Activated naive CD4-positive, alpha-beta T cell treated with anti-CD3 and anti-CD28 coated beads for 36 hours (primary cell): ENCODE results near the gene L1CAM. TPM values are rescaled to one million over a fixed set of nuclear protein-coding genes. Genes with fewer than 3 reads are reported as not detected.

Experiments used
- CTCF ChIA-PET: fragments of 350-600 bp; sonication (Branson Sonifier 250); formaldehyde crosslinking; loops from one replicate; lab custom pipeline; 2021; ENCODE audit warnings: antibody characterized with exemption; lab: Charles Lee
- DNase-seq: peaks from one replicate; pipeline ENCODE4 v3.0.0-alpha.2; 2020
- H3K27ac Mint-ChIP-seq: one replicate; pipeline ENCODE4 v1.8.0; 2021; ENCODE audit warnings: mild to moderate bottlenecking, mixed read lengths
- H3K27me3 Mint-ChIP-seq: one replicate; pipeline ENCODE4 v1.8.0; 2021; ENCODE audit warnings: low read depth, mixed read lengths
- H3K36me3 Mint-ChIP-seq: one replicate; pipeline ENCODE4 v1.8.0; 2021; ENCODE audit warnings: low read depth, mixed read lengths
- H3K4me1 Mint-ChIP-seq: one replicate; pipeline ENCODE4 v1.8.0; 2021; ENCODE audit warnings: low read depth, mixed read lengths
- H3K4me3 Mint-ChIP-seq: one replicate; pipeline ENCODE4 v1.8.0; 2021; ENCODE audit warnings: mild to moderate bottlenecking, moderate library complexity, mixed read lengths
- H3K9me3 Mint-ChIP-seq: one replicate; pipeline ENCODE4 v1.8.0; 2021; ENCODE audit warnings: mixed read lengths
- intact Hi-C: fragments of 100-400 bp; cut with micrococcal nuclease; formaldehyde crosslinking; loops from one replicate; pipeline ENCODE4 v1.15.1; 2023
- total RNA-seq, 2 experiments: library from RNA; stranded (reverse); gene quantifications; one replicate each; pipeline ENCODE4 v1.2.3, GENCODE V29; 2021

Gene L1CAM
- total RNA-seq, 2 experiments from 2014 or later = 0.40 to 0.57 TPM

DNA sequence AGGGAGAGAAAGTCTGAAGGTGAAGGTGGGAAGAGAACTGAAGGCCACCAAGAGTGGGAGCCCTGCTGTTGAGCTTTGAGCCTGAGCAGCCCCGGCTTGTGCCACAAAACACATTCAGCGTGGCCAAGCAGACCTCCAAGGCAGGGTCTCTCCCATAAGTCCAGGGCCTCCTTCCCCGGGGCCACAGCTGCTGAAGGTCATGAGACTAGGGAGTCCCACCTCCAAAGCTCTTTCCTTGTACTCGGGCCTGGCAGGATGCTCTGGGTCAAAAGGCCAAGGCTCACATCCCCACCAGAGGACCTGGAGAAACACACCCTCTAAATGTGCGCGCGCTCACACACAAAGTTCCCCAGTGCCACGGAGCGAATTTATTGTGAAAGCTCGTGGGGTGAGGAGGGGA is 43.6 kb upstream of the L1CAM start:
- Mint-ChIP-seq H3K4me1 (peaks cover 29% of the 10 kb centered on the region), H3K9me3 (no peaks in the 10 kb centered on the region), H3K36me3 (peaks cover 16% of the 10 kb centered on the region), H3K27me3 (no peaks in the 10 kb centered on the region), H3K4me3 (peak overlapping the region; percentile 86), H3K27ac (peak overlapping the region; percentile 79)
- CTCF ChIA-PET = interaction anchor here (10.6 kb wide), 1 partner anchor 17 kb away, joined by 82 read pairs; the partner anchor contains the start of gene RENBP
- intact Hi-C loops = loop anchor here (5.0 kb wide), 2 partner anchors 93 to 468 kb away; partner anchors contain the start of gene RPL10
- no peak for DNase-seq

DNA sequence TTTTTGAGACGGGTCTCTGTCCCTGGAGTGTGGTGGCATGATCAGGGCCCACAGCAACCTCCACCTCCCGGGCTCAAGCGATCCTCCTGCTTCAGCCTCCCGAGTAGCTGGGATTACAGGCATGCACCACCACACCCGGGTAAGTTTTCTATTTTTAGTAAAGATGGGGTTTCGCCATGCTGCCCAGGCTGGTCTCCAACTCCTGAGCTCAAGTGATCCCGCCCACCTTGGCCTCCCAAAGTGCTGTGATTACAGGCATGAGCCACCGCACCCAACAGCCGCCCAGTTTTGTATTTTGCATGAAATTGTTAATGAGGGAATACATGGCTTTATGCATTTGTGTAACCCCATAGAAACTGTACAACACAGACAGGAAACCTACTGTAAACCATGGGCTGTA is 42.9 kb upstream of the L1CAM start:
- H3K9me3 Mint-ChIP-seq = no peaks in the 10 kb centered on the region
- CTCF ChIA-PET = interaction anchor here (10.6 kb wide), 1 partner anchor 18 kb away, joined by 82 read pairs; the partner anchor contains the start of gene RENBP
- intact Hi-C loops = loop anchor here (1.0 to 5.0 kb wide), 5 partner anchors 38 to 468 kb away; partner anchors contain the start of genes HCFC1, IDH3G, RPL10 and SSR4
- H3K36me3 Mint-ChIP-seq = peaks cover 21% of the 10 kb centered on the region
- H3K4me1 Mint-ChIP-seq = peaks cover 28% of the 10 kb centered on the region
- H3K27ac Mint-ChIP-seq = peak overlapping the region; percentile 79
- DNase-seq = no peak
- H3K27me3 Mint-ChIP-seq = no peaks in the 10 kb centered on the region
- peak overlapping the region; percentile 86 for H3K4me3 Mint-ChIP-seq

DNA sequence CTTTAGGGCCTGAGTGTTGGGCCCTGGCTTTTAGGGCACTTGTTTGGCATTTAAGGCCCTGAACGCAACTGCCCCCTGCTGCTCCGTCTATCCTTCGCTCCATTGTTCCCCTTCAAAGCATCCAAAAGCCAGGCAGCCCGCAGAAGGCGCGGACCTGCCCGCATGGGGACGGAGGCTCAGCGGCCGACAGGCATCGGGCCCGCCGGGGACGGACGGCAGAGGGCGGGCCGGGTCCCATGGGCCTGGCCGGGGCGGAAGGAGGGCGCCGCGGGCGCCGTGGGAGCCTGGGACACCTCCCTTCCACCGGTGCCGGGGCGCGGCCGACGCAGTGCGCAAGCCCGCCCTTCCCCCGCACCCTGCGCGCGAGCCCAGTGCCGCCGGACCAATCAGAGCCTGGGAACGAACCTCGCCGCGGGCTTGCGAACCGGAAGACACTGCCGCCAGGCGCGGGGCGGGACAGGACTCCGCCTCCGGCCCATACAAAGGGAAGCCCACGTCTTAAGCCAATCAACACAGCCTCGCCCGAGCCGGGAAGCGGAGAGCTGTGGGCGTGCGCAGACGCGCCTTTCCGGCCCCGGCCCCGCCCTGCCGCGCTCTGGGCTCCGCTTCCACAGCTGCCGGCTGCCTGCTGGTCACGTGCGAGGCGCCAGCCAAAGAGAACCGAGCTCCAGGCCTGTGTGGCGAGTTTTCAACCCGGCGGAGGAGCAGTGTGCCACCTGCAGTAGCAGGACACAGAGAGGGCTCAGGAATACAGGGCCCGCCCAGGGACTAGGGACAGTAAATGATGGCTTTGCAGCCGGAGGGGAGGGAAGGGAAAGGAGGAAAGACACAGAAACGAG is 42.2 kb upstream of the L1CAM start:
- CTCF ChIA-PET = interaction anchor here (0.6 to 10.6 kb wide), 4 partner anchors 12 to 86 kb away, joined by 3 to 82 read pairs (median 5); partner anchors contain the start of gene RENBP
- peaks cover 28% of the 10 kb centered on the region for H3K4me1 Mint-ChIP-seq
- H3K9me3 Mint-ChIP-seq = no peaks in the 10 kb centered on the region
- H3K27ac Mint-ChIP-seq = peak overlapping the region; percentile 98
- peak; percentile 93 for DNase-seq
- H3K4me3 Mint-ChIP-seq = peak overlapping the region; percentile 88
- H3K36me3 Mint-ChIP-seq = peaks cover 25% of the 10 kb centered on the region
- intact Hi-C loops = loop anchor here (1.0 to 5.0 kb wide), 7 partner anchors 7 to 469 kb away; partner anchors contain the start of genes HCFC1, IDH3G, NAA10 and RPL10
- H3K27me3 Mint-ChIP-seq = no peaks in the 10 kb centered on the region

DNA sequence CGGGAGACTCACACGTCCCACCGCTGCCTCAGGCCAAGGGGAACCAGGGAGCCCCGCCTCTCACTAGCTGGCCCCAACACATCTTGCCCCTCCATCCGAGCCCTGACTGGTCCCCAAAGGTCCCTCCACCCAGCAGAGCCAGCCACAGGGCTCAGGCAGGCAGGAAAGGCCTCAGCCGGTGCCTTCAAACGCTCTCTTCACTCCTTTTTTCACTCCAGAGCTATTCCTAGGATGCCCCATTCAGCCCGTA is 41.6 kb upstream of the L1CAM start:
- peak overlapping the region; percentile 88 for H3K4me3 Mint-ChIP-seq
- intact Hi-C loops = loop anchor here (1.0 to 5.0 kb wide), 4 partner anchors 8 to 470 kb away; partner anchors contain the start of genes NAA10 and RPL10
- peaks cover 31% of the 10 kb centered on the region for H3K4me1 Mint-ChIP-seq
- peaks cover 25% of the 10 kb centered on the region for H3K36me3 Mint-ChIP-seq
- H3K9me3 Mint-ChIP-seq = no peaks in the 10 kb centered on the region
- peak overlapping the region; percentile 98 for H3K27ac Mint-ChIP-seq
- DNase-seq = peak; percentile 22
- no peaks in the 10 kb centered on the region for H3K27me3 Mint-ChIP-seq
- CTCF ChIA-PET = interaction anchor here (0.6 to 10.6 kb wide), 5 partner anchors 13 to 109 kb away, joined by 3 to 82 read pairs (median 4); partner anchors contain the start of gene RENBP

DNA sequence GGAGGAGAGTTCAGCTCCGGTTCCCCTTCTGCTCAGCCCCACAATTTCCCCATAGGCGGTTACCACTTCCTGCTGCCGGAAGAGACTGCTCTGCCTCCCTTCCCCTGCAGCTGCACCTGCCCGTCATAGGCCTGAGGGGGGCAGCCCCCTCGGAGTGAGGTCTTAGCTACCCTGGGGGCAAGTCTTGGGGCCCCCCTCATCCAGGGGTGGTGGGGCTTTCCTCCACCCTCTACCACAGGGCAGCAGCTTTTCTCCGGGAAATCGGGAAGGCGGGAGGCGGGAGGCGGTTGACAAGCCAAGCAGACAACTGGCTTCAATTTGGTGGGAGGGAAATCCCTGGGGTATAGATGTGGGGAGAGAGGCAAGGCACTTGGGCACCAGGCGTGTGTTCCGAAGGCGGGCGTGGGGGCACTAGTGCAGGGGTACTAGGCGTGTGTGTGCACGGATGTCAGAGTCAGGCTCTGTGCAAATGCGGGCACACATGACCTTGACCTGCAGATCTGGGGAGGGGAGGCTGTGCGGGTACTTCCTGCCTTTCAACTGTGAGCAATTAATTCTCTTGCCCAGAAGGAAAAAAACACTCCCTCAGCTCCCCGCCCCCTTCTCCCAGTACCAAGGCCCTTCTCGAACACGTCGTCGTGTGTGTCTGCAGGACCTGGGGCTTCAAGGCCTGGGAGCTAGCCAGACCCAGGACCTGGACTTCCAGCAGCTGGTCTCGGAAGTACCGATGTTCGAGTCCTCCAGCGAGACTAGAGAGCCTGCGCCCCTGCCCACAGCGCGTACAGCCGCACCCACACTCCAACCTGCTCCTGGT is 41.1 kb upstream of the L1CAM start:
- intact Hi-C loops = loop anchor here (1.0 to 5.0 kb wide), 4 partner anchors 8 to 470 kb away; partner anchors contain the start of genes NAA10 and RPL10
- Mint-ChIP-seq H3K9me3 (no peaks in the 10 kb centered on the region), H3K36me3 (peaks cover 27% of the 10 kb centered on the region), H3K4me3 (peak overlapping the region; percentile 88), H3K4me1 (peaks cover 35% of the 10 kb centered on the region), H3K27ac (peak overlapping the region; percentile 98), H3K27me3 (no peaks in the 10 kb centered on the region)
- peak; percentile 85 for DNase-seq
- CTCF ChIA-PET = interaction anchor here (0.6 to 10.6 kb wide), 7 partner anchors 10 to 164 kb away, joined by 3 to 82 read pairs (median 4); partner anchors contain the start of gene RENBP

DNA sequence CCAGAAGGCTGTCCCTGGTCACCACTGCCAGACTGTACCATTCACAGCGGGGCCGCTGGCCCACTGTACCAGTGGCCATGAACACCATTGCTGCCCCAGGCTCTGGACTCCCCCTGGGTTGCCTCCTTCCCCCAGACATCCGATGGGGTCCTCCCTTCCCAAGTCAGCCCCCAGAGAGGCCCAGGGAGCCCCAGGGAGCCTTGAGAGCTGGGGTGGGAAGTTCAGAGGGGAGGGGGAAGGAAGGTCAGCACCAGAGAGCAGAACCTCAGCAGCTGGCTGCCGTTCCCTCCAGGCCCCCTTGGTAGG is 40.5 kb upstream of the L1CAM start:
- Mint-ChIP-seq H3K27me3 (no peaks in the 10 kb centered on the region), H3K4me3 (peak overlapping the region; percentile 88), H3K9me3 (no peaks in the 10 kb centered on the region), H3K36me3 (peaks cover 26% of the 10 kb centered on the region), H3K27ac (peak overlapping the region; percentile 98), H3K4me1 (peaks cover 38% of the 10 kb centered on the region)
- DNase-seq = no peak
- intact Hi-C loops = loop anchor here (5.0 kb wide), 2 partner anchors 96 to 471 kb away; partner anchors contain the start of gene RPL10
- CTCF ChIA-PET = interaction anchor here (0.7 to 10.6 kb wide), 7 partner anchors 11 to 447 kb away, joined by 3 to 82 read pairs (median 4); partner anchors contain the start of genes FLNA and RENBP

DNA sequence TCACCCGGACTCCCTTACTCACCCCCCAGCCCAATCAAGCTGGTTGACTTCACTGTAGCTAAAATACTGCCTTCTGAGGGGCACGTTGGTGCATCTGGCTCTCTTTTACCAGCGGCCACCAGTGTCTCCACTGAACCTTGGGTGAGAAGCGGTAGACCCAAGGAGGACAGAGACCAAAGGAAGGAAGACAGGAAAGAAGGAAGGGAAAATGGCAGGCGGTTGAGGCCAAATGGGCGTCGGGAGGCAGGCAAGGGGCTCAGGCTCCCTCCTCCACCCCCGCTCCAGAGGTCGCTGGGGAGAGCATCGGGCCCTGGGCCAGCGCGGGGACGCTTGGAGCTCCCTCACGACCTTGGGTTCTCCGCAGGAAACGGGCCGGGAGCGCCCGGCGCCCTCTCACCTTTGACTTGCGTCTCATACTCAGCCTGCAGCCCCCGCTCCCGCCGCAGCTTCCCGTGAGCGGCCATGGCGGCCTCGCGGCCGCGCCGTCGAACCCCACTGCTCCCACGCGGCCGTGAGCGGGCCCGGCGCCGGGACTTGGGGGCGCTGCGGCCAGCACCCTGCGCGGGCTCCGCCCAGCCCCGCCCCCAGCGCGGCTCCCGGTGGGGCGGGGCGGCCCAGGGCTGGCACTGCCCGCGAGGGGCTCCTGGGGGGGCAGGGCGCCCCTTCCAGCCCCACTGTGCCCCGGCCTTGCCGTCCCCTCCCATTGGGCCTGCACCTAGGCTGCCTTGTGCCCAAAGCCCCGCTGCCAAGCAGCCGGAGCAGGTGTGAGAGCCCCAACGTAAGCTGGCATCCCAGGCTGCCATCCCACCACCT is 40.0 kb upstream of the L1CAM start, which contains the start of gene ARHGAP4:
ARHGAP4 (minus strand) TSS at position 526 of the 813 bp plus-strand sequence; CDS start at position 464, 62 bp downstream.
- peaks cover 23% of the 10 kb centered on the region for H3K36me3 Mint-ChIP-seq

DNA sequence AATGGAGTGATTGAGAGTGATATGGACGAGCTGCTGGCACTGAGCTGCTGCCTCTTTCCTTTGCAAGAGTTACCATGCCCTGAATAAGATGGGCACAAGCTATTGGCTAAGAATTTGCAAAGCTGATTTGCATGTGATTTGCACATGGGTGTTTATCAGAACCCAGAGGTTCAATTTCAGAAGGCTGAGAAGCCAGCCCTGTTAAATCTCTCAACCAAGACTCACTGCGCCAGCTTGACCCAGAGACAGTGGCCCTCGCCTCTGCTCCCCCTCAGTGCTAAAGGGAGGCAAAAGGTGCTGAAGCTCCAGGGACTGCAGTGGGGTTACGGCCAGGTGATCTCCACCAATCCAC is 39.4 kb upstream of the L1CAM start:
- Mint-ChIP-seq H3K4me3 (peak overlapping the region; percentile 92), H3K9me3 (no peaks in the 10 kb centered on the region), H3K36me3 (peaks cover 19% of the 10 kb centered on the region), H3K4me1 (peaks cover 26% of the 10 kb centered on the region), H3K27me3 (no peaks in the 10 kb centered on the region), H3K27ac (peak overlapping the region; percentile 98)
- DNase-seq = peak; percentile 27
- intact Hi-C loops = loop anchor here (2.0 to 5.0 kb wide), 3 partner anchors 25 to 472 kb away; partner anchors contain the start of gene RPL10
- CTCF ChIA-PET = interaction anchor here (0.7 to 10.6 kb wide), 5 partner anchors 22 to 448 kb away, joined by 3 to 82 read pairs (median 4); partner anchors contain the start of genes FLNA and RENBP

More for the DNA sequence above, 40.0 kb upstream of the L1CAM start, which contains the start of gene ARHGAP4:
- Mint-ChIP-seq H3K27ac (peak within 1 kb of the TSS; percentile 98), H3K27me3 (no peaks in the 10 kb centered on the region), H3K4me1 (peaks cover 32% of the 10 kb centered on the region), H3K9me3 (no peaks in the 10 kb centered on the region), H3K4me3 (peak within 1 kb of the TSS; percentile 92)
- DNase-seq = peak; percentile 56
- CTCF ChIA-PET = interaction anchor here (0.7 to 10.6 kb wide), 6 partner anchors 11 to 448 kb away, joined by 3 to 82 read pairs (median 4); partner anchors contain the start of genes FLNA and RENBP
- intact Hi-C loops = loop anchor here (2.0 to 5.0 kb wide), 3 partner anchors 25 to 471 kb away; partner anchors contain the start of gene RPL10

DNA sequence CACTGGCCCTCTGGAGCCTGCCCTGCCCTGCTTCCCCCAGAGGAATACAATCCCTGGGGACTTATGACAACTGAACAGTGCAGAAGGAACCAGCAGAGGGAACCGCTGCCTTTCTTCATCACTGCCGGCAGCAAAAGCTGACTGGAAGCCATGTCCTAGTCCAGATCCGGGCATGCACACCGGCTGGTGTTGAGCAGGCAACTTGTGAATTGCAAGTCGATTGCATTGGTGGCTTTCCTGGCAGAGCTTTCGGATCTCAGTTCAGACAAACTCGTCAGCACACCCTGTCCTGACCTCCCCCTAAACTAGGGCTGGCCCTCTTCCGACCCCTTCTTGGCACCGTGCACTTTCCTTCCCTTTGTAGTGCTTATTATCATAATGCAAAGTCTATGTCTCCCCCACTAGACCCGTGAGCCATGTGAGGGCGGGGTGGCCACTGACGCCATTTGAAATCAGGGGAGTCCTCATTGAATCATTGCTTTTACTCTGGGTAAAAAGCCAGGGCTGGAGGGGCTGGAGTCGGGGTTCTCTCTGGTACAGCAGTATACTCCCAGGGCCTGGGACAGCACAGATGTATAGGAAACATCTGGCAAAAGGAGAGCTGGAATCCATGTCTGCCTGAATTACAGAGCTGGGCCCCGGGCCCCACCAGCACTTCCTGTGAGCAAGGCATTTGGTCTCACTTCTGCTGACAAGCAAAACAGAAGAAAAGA is 38.3 kb upstream of the L1CAM start:
- peaks cover 27% of the 10 kb centered on the region for H3K4me1 Mint-ChIP-seq
- peak; percentile 71 for DNase-seq
- intact Hi-C loops = loop anchor here (1.0 to 2.0 kb wide), 3 partner anchors 23 to 200 kb away; partner anchors contain the start of genes ABCD1 and BCAP31
- CTCF ChIA-PET = interaction anchor here (0.7 to 10.6 kb wide), 6 partner anchors 9 to 449 kb away, joined by 3 to 82 read pairs (median 4); partner anchors contain the start of genes FLNA and RENBP
- no peaks in the 10 kb centered on the region for H3K27me3 Mint-ChIP-seq
- H3K27ac Mint-ChIP-seq = peak overlapping the region; percentile 98
- peaks cover 25% of the 10 kb centered on the region for H3K36me3 Mint-ChIP-seq
- H3K4me3 Mint-ChIP-seq = peak overlapping the region; percentile 92
- H3K9me3 Mint-ChIP-seq = no peaks in the 10 kb centered on the region
